Stomach (tissue), 19 donors: ENCODE results near the gene LSM7. TPM values are rescaled to one million over a fixed set of nuclear protein-coding genes. Genes with fewer than 3 reads are reported as not detected.

Source experiments
- DNase-seq, 2 donors: peaks; one replicate each; pipeline versions ENCODE4 v3.0.0 to v3.0.0-alpha.2; 2013 to 2019
- H3K27ac ChIP-seq, 5 donors: fragments of 200-600 bp in 4 of 5; sonication (generic) in 4 of 5; one replicate each; pipeline ENCODE4 v1.5.1; 2013 to 2019; ENCODE audit warnings: mild to moderate bottlenecking in 1 of 5, moderate library complexity in 1 of 5
- H3K27me3 ChIP-seq, 3 donors: fragments of 200-600 bp; sonication (generic); one replicate each; pipeline ENCODE4 v1.5.1; 2017 to 2019; ENCODE audit warnings: mixed run types in 1 of 3
- H3K36me3 ChIP-seq, 4 donors: fragments of 200-600 bp; sonication (generic); 1 replicate in 3 of 4; 2 replicates in 1 of 4; pipeline ENCODE4 v1.5.1; 2016 to 2019
- H3K4me1 ChIP-seq, 4 donors: fragments of 200-600 bp; sonication (generic); one replicate each; pipeline ENCODE4 v1.5.1; 2016 to 2019
- H3K4me3 ChIP-seq, 4 donors: fragments of 200-600 bp; sonication (generic) in 3 of 4; one replicate each; pipeline ENCODE4 v1.5.1; 2016 to 2019; ENCODE audit warnings: mild to moderate bottlenecking in 1 of 4
- H3K9me3 ChIP-seq, 4 donors: fragments of 200-600 bp; sonication (generic); one replicate each; pipeline ENCODE4 v1.5.1; 2016 to 2019
- EP300 ChIP-seq: sonication (generic); formaldehyde crosslinking; IDR thresholded peaks from one replicate; pipeline ENCODE4 v1.6.1; 2017; ENCODE audit warnings: antibody characterized with exemption
- POLR2A ChIP-seq, 4 donors: fragments of 450-650 bp; IDR thresholded peaks; one replicate each; pipeline ENCODE4 v1.6.1; 2016; ENCODE audit warnings: antibody characterized with exemption in 4 of 4, control low read depth in 2 of 4, mild to moderate bottlenecking in 1 of 4, moderate library complexity in 1 of 4
- POLR2AphosphoS5 ChIP-seq, 3 donors: sonication (generic); formaldehyde crosslinking; IDR thresholded peaks; one replicate each; pipeline ENCODE4 v1.6.1; 2016; ENCODE audit warnings: antibody characterized with exemption in 3 of 3
- WGBS, 5 donors: extraction: QIAGEN DNeasy Blood & Tissue Kit in 3 of 5; methylation state at CpG; one replicate each; pipeline versions ENCODE4 v1.1.5 to v1.1.7; 2013 to 2018; 5-methylcytosine and 5-hydroxymethylcytosine counted together
- intact Hi-C: fragments of 100-400 bp; cut with DNase I; formaldehyde crosslinking; loops from one replicate; pipeline ENCODE4 v1.15.1; 2023; ENCODE audit warnings: low total_unique reads
- long read RNA-seq, 10 donors: transcript quantifications; one replicate each; lab custom pipeline, GENCODE V29; 2026
- polyA plus RNA-seq, 3 donors: library from polyadenylated mRNA; stranded (reverse); fragments of 200-250 nt; gene quantifications; one replicate each; pipeline ENCODE4 v1.2.3, GENCODE V29; 2013
- total RNA-seq, 5 donors: library from RNA; depleted of rRNA; stranded (reverse); fragments of >200 nt; gene quantifications; one replicate each; pipeline versions ENCODE4 v1.1.0 to v1.2.3, GENCODE V29; 2014 to 2016
- TF ChIP-seq, protein P1 (sequence below), 7 experiments: fragments of 450-650 bp in 4 of 7; fragments of 200-600 bp in 3 of 7; sonication (generic) in 3 of 7; IDR thresholded peaks; one replicate each; pipeline ENCODE4 v1.5.1; 2016 to 2019; ENCODE audit warnings: antibody characterized with exemption in 7 of 7, control low read depth in 2 of 7, mild to moderate bottlenecking in 1 of 7
- donor health status: healthy with polysubstance abuse.
- donor health status: Bipolar disorder and iron deficiency.
- donor health status: healthy.

The LSM7 gene
- total RNA-seq: 10 to 100 TPM in 4 of 5 donors, 1 to 10 TPM in 1; 9.8 to 93.1 (median 17.4) TPM
- 100 to 1,000 TPM; 196 to 332 (median 214) TPM for polyA plus RNA-seq
- long read RNA-seq, donor 1, transcript LSM7-201 (4 exons, 529 nt): major isoform, 13 of 18 reads
- long read RNA-seq, donor 1, partial matches to known transcripts: 0 of 18 reads
- long read RNA-seq, donor 1, other reads (novel, unspliced or antisense): 0 of 18 reads
- long read RNA-seq, donor 2, transcript LSM7-206 (2 exons, 710 nt): minor isoform, 9 of 47 reads
- long read RNA-seq, donor 2, transcript LSM7-204 (3 exons, 575 nt): minor isoform, 9 of 47 reads
- long read RNA-seq, donor 2, transcript LSM7-201 (4 exons, 529 nt): major isoform, 24 of 47 reads
- long read RNA-seq, donor 2, partial matches to known transcripts: 0 of 47 reads
- long read RNA-seq, donor 2, other reads (novel, unspliced or antisense): 0 of 47 reads
- long read RNA-seq, donor 3, transcript LSM7-201 (4 exons, 529 nt): major isoform, 18 of 23 reads
- long read RNA-seq, donor 3, partial matches to known transcripts: 0 of 23 reads
- long read RNA-seq, donor 3, other reads (novel, unspliced or antisense): 0 of 23 reads
- long read RNA-seq, donor 4, partial matches to known transcripts: 0 of 4 reads
- long read RNA-seq, donor 4, other reads (novel, unspliced or antisense): 0 of 4 reads
- long read RNA-seq, donor 5, transcript LSM7-201 (4 exons, 529 nt): major isoform, 41 of 62 reads
- long read RNA-seq, donor 5, transcript LSM7-203 (4 exons, 512 nt): minor isoform, 8 of 62 reads
- long read RNA-seq, donor 5, transcript LSM7-204 (3 exons, 575 nt): minor isoform, 8 of 62 reads
- long read RNA-seq, donor 5, transcript LSM7-206 (2 exons, 710 nt): minor isoform, 5 of 62 reads
- long read RNA-seq, donor 5, partial matches to known transcripts: 0 of 62 reads
- long read RNA-seq, donor 5, other reads (novel, unspliced or antisense): 0 of 62 reads
- long read RNA-seq, donor 6, transcript LSM7-206 (2 exons, 710 nt): minor isoform, 18 of 135 reads
- long read RNA-seq, donor 6, transcript LSM7-204 (3 exons, 575 nt): minor isoform, 15 of 135 reads
- long read RNA-seq, donor 6, transcript LSM7-201 (4 exons, 529 nt): major isoform, 60 of 135 reads
- long read RNA-seq, donor 6, transcript LSM7-203 (4 exons, 512 nt): minor isoform, 11 of 135 reads
- long read RNA-seq, donor 6, partial matches to known transcripts: 28 of 135 reads
- long read RNA-seq, donor 6, other reads (novel, unspliced or antisense): 0 of 135 reads
- long read RNA-seq, donor 7, transcript LSM7-203 (4 exons, 512 nt): minor isoform, 17 of 68 reads
- long read RNA-seq, donor 7, transcript LSM7-201 (4 exons, 529 nt): major isoform, 38 of 68 reads
- long read RNA-seq, donor 7, transcript LSM7-204 (3 exons, 575 nt): minor isoform, 10 of 68 reads
- long read RNA-seq, donor 7, partial matches to known transcripts: 0 of 68 reads
- long read RNA-seq, donor 7, other reads (novel, unspliced or antisense): 0 of 68 reads
- long read RNA-seq, donor 8, transcript LSM7-203 (4 exons, 512 nt): minor isoform, 5 of 90 reads
- long read RNA-seq, donor 8, transcript LSM7-206 (2 exons, 710 nt): minor isoform, 7 of 90 reads
- long read RNA-seq, donor 8, transcript LSM7-201 (4 exons, 529 nt): major isoform, 49 of 90 reads
- long read RNA-seq, donor 8, partial matches to known transcripts: 25 of 90 reads
- long read RNA-seq, donor 8, other reads (novel, unspliced or antisense): 0 of 90 reads
- long read RNA-seq, donor 9, transcript LSM7-201 (4 exons, 529 nt): major isoform, 45 of 86 reads
- long read RNA-seq, donor 9, transcript LSM7-203 (4 exons, 512 nt): minor isoform, 11 of 86 reads
- long read RNA-seq, donor 9, transcript LSM7-204 (3 exons, 575 nt): minor isoform, 9 of 86 reads
- long read RNA-seq, donor 9, transcript LSM7-206 (2 exons, 710 nt): minor isoform, 5 of 86 reads
- long read RNA-seq, donor 9, partial matches to known transcripts: 16 of 86 reads
- long read RNA-seq, donor 9, other reads (novel, unspliced or antisense): 0 of 86 reads
- long read RNA-seq, donor 10, transcript LSM7-201 (4 exons, 529 nt): major isoform, 12 of 22 reads
- long read RNA-seq, donor 10, partial matches to known transcripts: 5 of 22 reads
- long read RNA-seq, donor 10, other reads (novel, unspliced or antisense): 0 of 22 reads

DNA sequence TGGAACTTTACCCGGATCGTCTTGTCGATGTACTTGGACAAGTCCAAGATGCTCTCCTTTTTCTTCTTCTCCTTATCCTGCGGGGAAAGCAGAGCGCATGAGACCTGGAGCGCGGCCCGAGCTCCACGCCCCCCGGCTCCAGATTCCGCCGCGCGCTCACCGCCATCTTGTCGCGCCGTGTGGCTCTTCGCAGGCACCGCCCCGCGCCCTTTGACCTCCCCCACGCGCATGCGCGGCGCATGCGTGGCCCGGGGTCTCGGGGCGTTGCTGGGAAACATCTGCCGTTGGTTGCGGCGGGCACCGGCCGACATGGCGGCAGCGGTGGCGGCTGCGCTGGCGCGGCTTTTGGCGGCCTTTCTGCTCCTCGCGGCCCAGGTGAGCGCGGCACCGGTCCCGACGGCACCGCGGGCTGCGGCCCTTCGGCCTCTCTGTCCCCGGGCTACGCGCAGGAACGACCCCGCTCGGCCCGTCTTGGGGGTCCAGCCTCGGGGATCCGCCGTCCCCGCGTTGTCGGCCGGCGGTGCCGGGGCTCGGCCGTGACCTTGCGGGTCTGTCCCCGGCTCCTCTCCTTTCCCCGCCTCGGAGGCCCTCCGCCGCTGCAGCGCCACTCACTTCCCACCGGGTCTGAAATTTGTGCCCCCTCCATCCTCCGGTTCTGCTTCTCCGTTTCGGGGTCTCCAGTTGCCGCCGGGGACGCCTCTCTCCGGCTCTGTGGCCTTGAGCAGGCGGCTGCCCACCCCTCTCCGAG lies at the start of gene LSM7, which contains the start of gene SPPL2B:
Gene LSM7 (minus strand): TSS at position 186 of the 748 bp plus-strand sequence. CDS start 20 bp downstream, at position 166.
Gene SPPL2B (plus strand): TSS at position 284 of the 748 bp plus-strand sequence. CDS start 26 bp downstream, at position 310.
- peaks cover 4 to 29% (median 24%) of the 10 kb centered on the region in 4 donors for H3K36me3 ChIP-seq
- intact Hi-C loops: loop anchor here (10.0 kb wide), 1 partner anchor 94 kb away; the partner anchor contains the start of genes PLEKHJ1 and SF3A2
- no peaks in the 10 kb centered on the region for H3K9me3 ChIP-seq
- DNase-seq: peak; percentile 93 to 98
- H3K4me1 ChIP-seq: peaks cover 48 to 78% (median 66%) of the 10 kb centered on the region in 4 donors
- WGBS, 5 donors: 0 to 1% (median 0%) methylated on average over 44 to 89 of the region's 89 CpGs
- peak within 1 kb of the TSS; percentile 80 to 92 (median 86) for H3K27ac ChIP-seq
- peak; percentile 87 to 97 (median 90) for TF ChIP-seq POLR2AphosphoS5 (IDR thresholded peaks at IDR 0.05)
- no peak for TF ChIP-seq POLR2A (IDR thresholded peaks at IDR 0.05)
- H3K27me3 ChIP-seq: no peaks in the 10 kb centered on the region
- peak within 1 kb of the TSS; percentile 88 to 98 (median 93) for H3K4me3 ChIP-seq

DNA sequence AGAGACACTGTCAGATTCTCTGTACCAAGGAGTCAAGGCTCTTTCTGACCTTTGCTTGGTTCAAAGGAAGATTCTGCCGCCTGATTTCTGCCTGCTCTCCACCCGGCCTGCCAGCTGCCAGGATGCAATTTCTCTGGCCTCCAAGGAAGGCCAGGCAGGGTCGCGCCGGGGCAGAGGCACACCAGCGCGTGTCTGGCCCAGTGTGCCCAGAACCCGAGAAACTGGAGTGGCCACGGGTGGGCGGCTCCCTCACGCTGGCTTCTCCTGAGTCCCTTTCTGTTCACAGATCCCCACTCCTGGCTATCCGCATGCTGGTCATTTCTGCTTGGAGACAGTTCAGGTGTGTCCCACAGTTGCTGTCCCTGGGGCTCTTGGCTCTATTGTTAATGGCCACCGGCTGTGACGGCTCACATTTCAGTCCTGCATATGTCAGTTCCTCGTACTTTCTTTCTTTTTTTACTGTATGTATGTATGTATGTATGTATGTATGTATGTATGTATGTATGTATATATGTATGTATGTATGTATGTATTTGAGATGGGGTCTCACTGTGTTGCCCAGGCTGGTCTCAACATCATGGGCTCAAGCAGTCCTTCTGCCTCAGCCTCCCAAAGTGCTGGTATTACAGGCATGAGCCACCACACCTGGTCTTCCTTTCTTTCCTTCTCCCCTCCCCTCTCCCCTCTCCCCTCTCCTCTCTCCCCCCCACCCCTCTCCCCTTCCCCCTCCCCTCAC lies 48.6 kb upstream of the LSM7 start:
- Histone ChIP-seq H3K36me3 (no peaks in the 10 kb centered on the region), H3K27ac (no peak overlapping the region), H3K4me3 (no peak overlapping the region), H3K27me3 (peaks cover 0 to 30% (median 0%) of the 10 kb centered on the region in 3 donors), H3K9me3 (peaks cover 0 to 23% (median 13%) of the 10 kb centered on the region in 4 donors), H3K4me1 (no peaks in the 10 kb centered on the region)
- 65 to 74% (median 69%) methylated on average over 5 to 15 of the region's 15 CpGs for WGBS, 5 donors
- TF ChIP-seq EP300: no peak
- TF ChIP-seq POLR2A (IDR thresholded peaks at IDR 0.05): no peak
- no peak for TF ChIP-seq POLR2AphosphoS5 (IDR thresholded peaks at IDR 0.05)
- TF ChIP-seq, protein P1, sequence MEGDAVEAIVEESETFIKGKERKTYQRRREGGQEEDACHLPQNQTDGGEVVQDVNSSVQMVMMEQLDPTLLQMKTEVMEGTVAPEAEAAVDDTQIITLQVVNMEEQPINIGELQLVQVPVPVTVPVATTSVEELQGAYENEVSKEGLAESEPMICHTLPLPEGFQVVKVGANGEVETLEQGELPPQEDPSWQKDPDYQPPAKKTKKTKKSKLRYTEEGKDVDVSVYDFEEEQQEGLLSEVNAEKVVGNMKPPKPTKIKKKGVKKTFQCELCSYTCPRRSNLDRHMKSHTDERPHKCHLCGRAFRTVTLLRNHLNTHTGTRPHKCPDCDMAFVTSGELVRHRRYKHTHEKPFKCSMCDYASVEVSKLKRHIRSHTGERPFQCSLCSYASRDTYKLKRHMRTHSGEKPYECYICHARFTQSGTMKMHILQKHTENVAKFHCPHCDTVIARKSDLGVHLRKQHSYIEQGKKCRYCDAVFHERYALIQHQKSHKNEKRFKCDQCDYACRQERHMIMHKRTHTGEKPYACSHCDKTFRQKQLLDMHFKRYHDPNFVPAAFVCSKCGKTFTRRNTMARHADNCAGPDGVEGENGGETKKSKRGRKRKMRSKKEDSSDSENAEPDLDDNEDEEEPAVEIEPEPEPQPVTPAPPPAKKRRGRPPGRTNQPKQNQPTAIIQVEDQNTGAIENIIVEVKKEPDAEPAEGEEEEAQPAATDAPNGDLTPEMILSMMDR (IDR thresholded peaks at IDR 0.05): no peak
- no peak for DNase-seq
- intact Hi-C loops: no loop called here

DNA sequence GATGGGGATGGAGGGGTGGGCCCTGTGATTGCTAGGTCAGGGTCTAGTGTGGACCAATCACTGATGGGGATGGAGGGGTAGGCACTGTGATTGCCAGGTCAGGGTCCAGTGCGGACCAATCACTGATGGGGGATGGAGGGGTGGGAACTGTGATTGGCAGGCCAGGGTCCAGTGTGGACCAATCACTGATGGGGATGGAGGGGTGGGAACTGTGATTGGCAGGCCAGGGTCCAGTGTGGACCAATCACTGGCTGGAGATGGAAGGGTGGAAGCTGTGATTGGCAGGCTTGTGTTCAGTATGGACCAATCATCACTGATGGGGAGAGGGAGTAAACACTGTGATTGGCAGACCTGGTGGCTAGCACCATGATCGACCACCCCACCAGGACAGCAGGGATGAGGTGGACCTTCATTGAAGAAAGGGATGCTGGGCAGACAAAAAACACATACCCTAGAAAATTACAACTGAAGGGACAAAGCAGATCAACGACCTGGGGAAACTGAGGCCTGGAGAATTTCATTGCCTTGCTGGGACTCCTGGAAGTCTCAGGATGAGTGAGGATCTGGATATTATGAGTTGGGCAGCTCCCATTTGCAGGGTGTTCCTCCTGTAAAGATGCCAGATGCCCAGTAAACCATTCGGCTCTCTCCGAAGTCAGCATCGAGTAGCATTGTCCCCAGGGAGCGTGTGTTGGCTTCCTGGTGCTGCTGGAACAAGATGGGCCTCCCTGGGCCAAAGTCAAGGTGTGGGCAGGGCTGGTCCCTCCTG lies 47.2 kb upstream of the LSM7 start:
- H3K4me3 ChIP-seq: no peak overlapping the region
- H3K36me3 ChIP-seq: no peaks in the 10 kb centered on the region
- TF ChIP-seq POLR2A (IDR thresholded peaks at IDR 0.05): no peak
- TF ChIP-seq EP300: no peak
- no peak for TF ChIP-seq POLR2AphosphoS5 (IDR thresholded peaks at IDR 0.05)
- TF ChIP-seq, protein P1 (IDR thresholded peaks at IDR 0.05): no peak
- DNase-seq: no peak
- 81 to 87% (median 82%) methylated on average over 6 to 7 of the region's 7 CpGs for WGBS, 5 donors
- peaks cover 0 to 18% (median 9%) of the 10 kb centered on the region in 4 donors for H3K9me3 ChIP-seq
- H3K4me1 ChIP-seq: no peaks in the 10 kb centered on the region
- intact Hi-C loops: no loop called here
- H3K27ac ChIP-seq: no peak overlapping the region
- H3K27me3 ChIP-seq: peaks cover 0 to 33% (median 10%) of the 10 kb centered on the region in 3 donors
